Esophagus squamous epithelium (tissue), 5 donors: ENCODE results near the gene ZDHHC9. TPM values are rescaled to one million over a fixed set of nuclear protein-coding genes. Genes with fewer than 3 reads are reported as not detected.

ENCODE experiments used
- DNase-seq: peaks from one replicate; lab custom pipeline; 2025; lab: John Stamatoyannopoulos, UW
- H3K27ac ChIP-seq, 4 donors: fragments of 200-600 bp; sonication (generic); one replicate each; pipeline ENCODE4 v1.5.1; 2016 to 2019; ENCODE audit warnings: mild to moderate bottlenecking in 1 of 4
- H3K27me3 ChIP-seq, 4 donors: fragments of 200-600 bp; sonication (generic); 1 replicate in 3 of 4; 2 replicates in 1 of 4; pipeline versions ENCODE4 v1.5.1 to v1.6.0; 2017 to 2021; ENCODE audit warnings: antibody characterized with exemption in 1 of 4
- H3K36me3 ChIP-seq, 3 donors: fragments of 200-600 bp; sonication (generic); one replicate each; pipeline ENCODE4 v1.5.1; 2016 to 2019
- H3K4me1 ChIP-seq, 3 donors: fragments of 200-600 bp; sonication (generic); one replicate each; pipeline ENCODE4 v1.5.1; 2017 to 2019
- H3K4me3 ChIP-seq, 4 donors: fragments of 200-600 bp; sonication (generic); 1 replicate in 3 of 4; 2 replicates in 1 of 4; pipeline ENCODE4 v1.5.1; 2016 to 2019; ENCODE audit warnings: mild to moderate bottlenecking in 2 of 4, moderate library complexity in 1 of 4
- H3K9me3 ChIP-seq, 3 donors: fragments of 200-600 bp; sonication (generic); one replicate each; pipeline ENCODE4 v1.5.1; 2016 to 2019
- CTCF ChIP-seq, 6 experiments: fragments of 450-650 bp in 4 of 6; fragments of 200-600 bp in 2 of 6; sonication (generic) in 2 of 6; IDR thresholded peaks; one replicate each; pipeline ENCODE4 v1.5.1; 2016 to 2019; ENCODE audit warnings: antibody characterized with exemption in 6 of 6, mild to moderate bottlenecking in 4 of 6, moderate library complexity in 4 of 6
- POLR2A ChIP-seq, 4 donors: fragments of 450-650 bp; IDR thresholded peaks; one replicate each; pipeline ENCODE4 v1.6.1; 2017; ENCODE audit warnings: antibody characterized with exemption in 4 of 4, mild to moderate bottlenecking in 4 of 4, moderate library complexity in 3 of 4
- WGBS, 2 donors: methylation state at CpG; one replicate each; pipeline ENCODE4 v1.1.5; 2018; 5-methylcytosine and 5-hydroxymethylcytosine counted together
- intact Hi-C: fragments of 100-400 bp; cut with DNase I; formaldehyde crosslinking; loops from one replicate; pipeline ENCODE4 v1.15.0; 2022
- total RNA-seq, 4 donors: library from RNA; depleted of rRNA; stranded (reverse); fragments of >200 nt; gene quantifications; one replicate each; pipeline ENCODE4 v1.1.0, GENCODE V29; 2016
- donor health status: DM: yes; HTN: yes; CAD: no.

Gene ZDHHC9
- total RNA-seq, 4 donors from 2014 or later: 11.3 to 22.3 (median 12.8) TPM

GRCh38 chrX:129781134-129781672, 62.5 kb downstream of the ZDHHC9 start:
- Histone ChIP-seq H3K9me3 (no peaks in the 10 kb centered on the region), H3K4me1 (no peaks in the 10 kb centered on the region), H3K4me3 (peak overlapping the region in 3 of 4 donors; percentile 5 to 45 (median 32)), H3K27me3 (no peaks in the 10 kb centered on the region), H3K27ac (peak overlapping the region in 3 of 4 donors; percentile 14 to 66 (median 41)), H3K36me3 (no peaks in the 10 kb centered on the region)
- DNase-seq: peak; percentile 28
- WGBS, 2 donors: 64% methylated on average over 5 of the region's 8 CpGs; no CpG with 5 or more reads in 1 of the 2 donors
- TF ChIP-seq CTCF (IDR thresholded peaks at IDR 0.05) (no peak), POLR2A (IDR thresholded peaks at IDR 0.05) (peak in 1 of 4 donors; percentile 21)
- intact Hi-C loops: no loop called here

- TF ChIP-seq POLR2A (IDR thresholded peaks at IDR 0.05) (no peak), CTCF (IDR thresholded peaks at IDR 0.05) (no peak)
- H3K4me1 ChIP-seq: no peaks in the 10 kb centered on the region
- H3K36me3 ChIP-seq: no peaks in the 10 kb centered on the region
- H3K27me3 ChIP-seq: no peaks in the 10 kb centered on the region
- WGBS, 2 donors: 72 to 74% methylated on average over 3 to 5 of the region's 6 CpGs
- peak overlapping the region in 3 of 4 donors; percentile 14 to 66 (median 41) for H3K27ac ChIP-seq
- intact Hi-C loops: no loop called here
- DNase-seq: no peak
- no peaks in the 10 kb centered on the region for H3K9me3 ChIP-seq
- peak overlapping the region in 3 of 4 donors; percentile 5 to 45 (median 32) for H3K4me3 ChIP-seq
Observed at GRCh38 chrX:129780441-129781105, 63.1 kb downstream of the ZDHHC9 start.

GRCh38 chrX:129779747-129780146, 63.9 kb downstream of the ZDHHC9 start, which contains the start of gene SASH3:
SASH3 (plus strand) TSS chrX:129779949; CDS start chrX:129780098, 149 bp downstream.
- Histone ChIP-seq H3K4me1 (no peaks in the 10 kb centered on the region), H3K27ac (peak within 1 kb of the TSS in 3 of 4 donors; percentile 14 to 66 (median 55)), H3K9me3 (no peaks in the 10 kb centered on the region), H3K27me3 (no peaks in the 10 kb centered on the region), H3K4me3 (peak within 1 kb of the TSS in 3 of 4 donors; percentile 5 to 45 (median 32)), H3K36me3 (no peaks in the 10 kb centered on the region)
- peak in 1 of 4 donors; percentile 57 for TF ChIP-seq POLR2A (IDR thresholded peaks at IDR 0.05)
- no peak for TF ChIP-seq CTCF (IDR thresholded peaks at IDR 0.05)
- no CpG with 5 or more reads among the region's 13 CpGs for WGBS, 2 donors
- intact Hi-C loops: no loop called here
- peak; percentile 52 for DNase-seq

- Histone ChIP-seq H3K4me3 (no peak overlapping the region), H3K36me3 (no peaks in the 10 kb centered on the region), H3K9me3 (no peaks in the 10 kb centered on the region), H3K27me3 (no peaks in the 10 kb centered on the region), H3K4me1 (no peaks in the 10 kb centered on the region), H3K27ac (peak overlapping the region in 2 of 4 donors; percentile 55 to 66)
- DNase-seq: no peak
- intact Hi-C loops: no loop called here
- TF ChIP-seq CTCF (IDR thresholded peaks at IDR 0.05) (no peak), POLR2A (IDR thresholded peaks at IDR 0.05) (no peak)
- 77 to 87% methylated on average over 7 of the region's 7 CpGs for WGBS, 2 donors
Observed at GRCh38 chrX:129779086-129779672, 64.5 kb downstream of the ZDHHC9 start.
